PC-3 (cell line): ENCODE data around the gene SFMBT2. TPM values are rescaled to one million over a fixed set of nuclear protein-coding genes. Genes with fewer than 3 reads are reported as not detected.

ENCODE experiments used
- ATAC-seq: fragments of 200-7000 bp; cut with Tn5 transposase; 2 replicates; pipeline ENCODE4 v1.9.1; 2020; ENCODE audit warnings: mild to moderate bottlenecking, moderate library complexity
- BruUV-seq: library from RNA; stranded (reverse); fragments of 400-500 nt; replicated peaks from 2 replicates; lab custom pipeline; 2021; lab: Mats Ljungman, UMichigan
- CTCF ChIA-PET: fragments of 300-600 bp; sonication (Branson Sonifier 250); formaldehyde crosslinking; loops from one replicate; lab custom pipeline; 2022; ENCODE audit warnings: antibody characterized with exemption; lab: Charles Lee
- POLR2A ChIA-PET: fragments of 300-600 bp; sonication (Branson Sonifier 250); formaldehyde crosslinking; loops from one replicate; lab custom pipeline; 2022; ENCODE audit warnings: antibody characterized with exemption; ENCODE audit not compliant: unreplicated experiment; lab: Charles Lee
- DNase-seq: peaks from one replicate; pipeline ENCODE4 v3.0.0-alpha.2; 2015
- H2AFZ ChIP-seq: fragments of 300-600 bp; sonication (generic); 2 replicates; pipeline ENCODE4 v1.6.0; 2016; ENCODE audit warnings: antibody characterized with exemption, low read length
- H3F3A ChIP-seq: fragments of 300-600 bp; sonication (generic); one replicate; pipeline ENCODE4 v1.6.0; 2017; ENCODE audit warnings: antibody characterized with exemption, low read length, control low read depth, mild to moderate bottlenecking; ENCODE audit not compliant: unreplicated experiment
- H3K27ac ChIP-seq: fragments of 300-600 bp; sonication (generic); 2 replicates; pipeline ENCODE4 v1.5.1; 2016; ENCODE audit warnings: mild to moderate bottlenecking, low read length
- H3K27me3 ChIP-seq: fragments of 300-600 bp; sonication (generic); 2 replicates; pipeline ENCODE4 v1.6.1; 2016; ENCODE audit warnings: low read length, mixed read lengths
- H3K36me3 ChIP-seq: fragments of 300-600 bp; sonication (generic); 2 replicates; pipeline ENCODE4 v1.6.1; 2016; ENCODE audit warnings: low read depth, mixed run types, low read length, mixed read lengths
- H3K4me1 ChIP-seq: fragments of 300-600 bp; sonication (generic); 2 replicates; pipeline ENCODE4 v1.5.1; 2016; ENCODE audit warnings: low read length; ENCODE audit not compliant: insufficient read depth
- H3K4me2 ChIP-seq: fragments of 300-600 bp; sonication (generic); 2 replicates; pipeline ENCODE4 v1.6.0; 2016; ENCODE audit warnings: low read length
- H3K4me3 ChIP-seq: fragments of 300-600 bp; sonication (generic); 2 replicates; pipeline ENCODE4 v1.5.1; 2016; ENCODE audit warnings: mild to moderate bottlenecking, low read length, mixed read lengths
- H3K79me2 ChIP-seq: fragments of 300-600 bp; sonication (generic); 2 replicates; pipeline ENCODE4 v1.6.1; 2017; ENCODE audit warnings: low read length, mixed read lengths
- H3K9ac ChIP-seq: fragments of 300-600 bp; sonication (generic); 2 replicates; pipeline ENCODE4 v1.6.0; 2016; ENCODE audit warnings: mild to moderate bottlenecking, low read length
- H3K9me2 ChIP-seq: fragments of 300-600 bp; sonication (generic); replicated peaks from 2 replicates; pipeline ENCODE4 v1.6.1; 2016; ENCODE audit warnings: mixed run types, low read length, mixed read lengths
- H3K9me3 ChIP-seq: fragments of 300-600 bp; sonication (generic); 2 replicates; pipeline ENCODE4 v1.6.1; 2016; ENCODE audit warnings: low read length, mixed read lengths
- H4K20me1 ChIP-seq: fragments of 300-600 bp; sonication (generic); 2 replicates; pipeline ENCODE4 v1.6.1; 2016; ENCODE audit warnings: low read length, mixed read lengths
- EZH2 ChIP-seq: fragments of 300-600 bp; sonication (generic); IDR thresholded peaks from one replicate; pipeline ENCODE4 v1.6.1; 2017; ENCODE audit warnings: antibody characterized with exemption, mild to moderate bottlenecking, low read length; ENCODE audit not compliant: unreplicated experiment
- EZH2phosphoT487 ChIP-seq: fragments of 300-600 bp; sonication (generic); IDR thresholded peaks from 2 replicates; pipeline ENCODE4 v1.6.1; 2018; ENCODE audit warnings: mild to moderate bottlenecking, antibody characterized with exemption, low read length, borderline replicate concordance
- intact Hi-C: fragments of 100-400 bp; cut with micrococcal nuclease; formaldehyde crosslinking; loops from 2 replicates; pipeline ENCODE4 v1.9.0; 2023
- total RNA-seq: library from RNA; depleted of rRNA; stranded (reverse); fragments of >200 nt; gene quantifications from 2 replicates; pipeline ENCODE4 v1.2.3, GENCODE V29; 2014
- TF ChIP-seq, protein P1 (sequence below): fragments of 300-600 bp; sonication (generic); conservative IDR thresholded peaks from 2 replicates; pipeline ENCODE4 v1.5.1; 2017; ENCODE audit warnings: antibody characterized with exemption, low read depth, mild to moderate bottlenecking, low read length

SFMBT2 gene
- total RNA-seq, 1 experiment from 2014 or later, result 1.9 TPM

- no peaks in the 10 kb centered on the region for H3K36me3 ChIP-seq
- H3K4me2 ChIP-seq, result no peak overlapping the region
- ChIA-PET POLR2A (no interaction called here), CTCF (no interaction called here)
- no peaks in the 10 kb centered on the region for H3F3A ChIP-seq
- intact Hi-C loops, result no loop called here
- DNase-seq (no peak), ATAC-seq (no peak)
- no peak overlapping the region for H3K27ac ChIP-seq
- H3K4me1 ChIP-seq, result no peaks in the 10 kb centered on the region
- H3K4me3 ChIP-seq, result no peak overlapping the region
- H2AFZ ChIP-seq, result no peak overlapping the region
- no peaks in the 10 kb centered on the region for H3K27me3 ChIP-seq
- no peaks in the 10 kb centered on the region for H4K20me1 ChIP-seq
- no peak overlapping the region for H3K9ac ChIP-seq
- no peaks in the 10 kb centered on the region for H3K9me3 ChIP-seq
- TF ChIP-seq, protein P1, sequence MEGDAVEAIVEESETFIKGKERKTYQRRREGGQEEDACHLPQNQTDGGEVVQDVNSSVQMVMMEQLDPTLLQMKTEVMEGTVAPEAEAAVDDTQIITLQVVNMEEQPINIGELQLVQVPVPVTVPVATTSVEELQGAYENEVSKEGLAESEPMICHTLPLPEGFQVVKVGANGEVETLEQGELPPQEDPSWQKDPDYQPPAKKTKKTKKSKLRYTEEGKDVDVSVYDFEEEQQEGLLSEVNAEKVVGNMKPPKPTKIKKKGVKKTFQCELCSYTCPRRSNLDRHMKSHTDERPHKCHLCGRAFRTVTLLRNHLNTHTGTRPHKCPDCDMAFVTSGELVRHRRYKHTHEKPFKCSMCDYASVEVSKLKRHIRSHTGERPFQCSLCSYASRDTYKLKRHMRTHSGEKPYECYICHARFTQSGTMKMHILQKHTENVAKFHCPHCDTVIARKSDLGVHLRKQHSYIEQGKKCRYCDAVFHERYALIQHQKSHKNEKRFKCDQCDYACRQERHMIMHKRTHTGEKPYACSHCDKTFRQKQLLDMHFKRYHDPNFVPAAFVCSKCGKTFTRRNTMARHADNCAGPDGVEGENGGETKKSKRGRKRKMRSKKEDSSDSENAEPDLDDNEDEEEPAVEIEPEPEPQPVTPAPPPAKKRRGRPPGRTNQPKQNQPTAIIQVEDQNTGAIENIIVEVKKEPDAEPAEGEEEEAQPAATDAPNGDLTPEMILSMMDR, result no peak
- H3K79me2 ChIP-seq, result no peaks in the 10 kb centered on the region
- no peaks in the 10 kb centered on the region for H3K9me2 ChIP-seq
- no TSS peak for BruUV-seq
These were observed 76.7 kb downstream of the SFMBT2 start for GRCh38 chr10:7333961-7334641.

GRCh38 chr10:7329219-7329618 lies 81.6 kb downstream of the SFMBT2 start:
- ChIA-PET POLR2A (no interaction called here), CTCF (no interaction called here)
- no peaks in the 10 kb centered on the region for H3K9me2 ChIP-seq
- no peaks in the 10 kb centered on the region for H3F3A ChIP-seq
- no peak overlapping the region for H2AFZ ChIP-seq
- intact Hi-C loops, result no loop called here
- TF ChIP-seq EZH2 (no peak), EZH2phosphoT487 (no peak)
- TF ChIP-seq, protein P1, result no peak
- H3K4me2 ChIP-seq, result no peak overlapping the region
- H3K4me1 ChIP-seq, result no peaks in the 10 kb centered on the region
- no peaks in the 10 kb centered on the region for H4K20me1 ChIP-seq
- H3K9ac ChIP-seq, result no peak overlapping the region
- no peak overlapping the region for H3K27ac ChIP-seq
- no peaks in the 10 kb centered on the region for H3K79me2 ChIP-seq
- H3K4me3 ChIP-seq, result no peak overlapping the region
- ATAC-seq, result no peak
- BruUV-seq, result no TSS peak
- DNase-seq, result no peak
- H3K27me3 ChIP-seq, result no peaks in the 10 kb centered on the region
- H3K36me3 ChIP-seq, result no peaks in the 10 kb centered on the region
- H3K9me3 ChIP-seq, result no peaks in the 10 kb centered on the region

DNA sequence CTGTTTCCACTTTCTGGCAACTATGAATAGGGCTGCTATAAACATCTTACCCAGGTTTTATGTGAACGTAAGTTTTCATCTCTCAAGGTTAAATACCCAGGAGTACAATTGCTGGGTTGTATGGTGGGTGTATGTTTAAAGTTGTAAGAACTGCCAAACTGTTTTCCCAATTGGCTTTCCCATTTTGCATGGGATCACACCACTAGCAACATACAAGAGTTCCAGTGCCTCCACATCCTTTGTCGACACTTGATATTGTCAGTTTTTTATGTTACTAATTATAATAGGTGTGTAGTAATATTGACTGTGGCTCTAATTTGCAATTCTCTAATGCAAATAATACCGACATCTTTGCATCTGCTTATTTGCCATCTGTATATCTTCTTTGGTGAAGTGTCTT lies 82.9 kb downstream of the SFMBT2 start:
- POLR2A ChIA-PET, result no interaction called here
- H3K79me2 ChIP-seq, result no peaks in the 10 kb centered on the region
- no peak overlapping the region for H3K4me3 ChIP-seq
- intact Hi-C loops, result no loop called here
- no peak overlapping the region for H3K9ac ChIP-seq
- no peaks in the 10 kb centered on the region for H3K36me3 ChIP-seq
- H3K4me1 ChIP-seq, result no peaks in the 10 kb centered on the region
- no peaks in the 10 kb centered on the region for H3F3A ChIP-seq
- ATAC-seq, result no peak
- H3K4me2 ChIP-seq, result no peak overlapping the region
- H4K20me1 ChIP-seq, result no peaks in the 10 kb centered on the region
- CTCF ChIA-PET, result no interaction called here
- no peaks in the 10 kb centered on the region for H3K9me2 ChIP-seq
- no peaks in the 10 kb centered on the region for H3K27me3 ChIP-seq
- DNase-seq, result no peak
- BruUV-seq, result no TSS peak
- TF ChIP-seq EZH2 (no peak), EZH2phosphoT487 (no peak)
- TF ChIP-seq, protein P1, result no peak
- H2AFZ ChIP-seq, result no peak overlapping the region
- no peaks in the 10 kb centered on the region for H3K9me3 ChIP-seq
- H3K27ac ChIP-seq, result no peak overlapping the region
